ENCODE measurements around the gene PDSS1. TPM values are rescaled to one million over a fixed set of nuclear protein-coding genes. Genes with fewer than 3 reads are reported as not detected.

The PDSS1 gene
- polyA plus RNA-seq, 1 of the 3 experiments (the other 2 are of a cell fraction) = 14.9 TPM

- CTCF ChIA-PET = interaction anchor here (0.6 to 7.9 kb wide), 24 partner anchors 8 to 693 kb away, joined by 3 to 143 read pairs (median 7); partner anchors contain the start of gene ABI1
- POLR2A ChIA-PET = interaction anchor here (1.0 kb wide), 1 partner anchor 134 kb away, joined by 3 read pairs; the partner anchor contains the start of gene ABI1
These were observed 29.5 kb downstream of the PDSS1 start for GRCh38 chr10:26727005-26727404.

GRCh38 chr10:26728957-26729356 lies 31.5 kb downstream of the PDSS1 start:
- Histone ChIP-seq H3K9ac (no peak overlapping the region), H3K4me3 (ENCODE audit: low read depth in 2 of 2, low read length in 1 of 2) (no peak overlapping the region), H3K4me1 (ENCODE audit: control insufficient read depth in 1 of 2, insufficient read depth in 2 of 2, low read depth in 1 of 2, low read length in 1 of 2) (no peaks in the 10 kb centered on the region), H3K9me2 (no peaks in the 10 kb centered on the region), H3K9me3 (no peaks in the 10 kb centered on the region), H3K79me2 (ENCODE audit: insufficient read depth) (no peaks in the 10 kb centered on the region), H3K36me3 (replicated peaks in 1 of 2; ENCODE audit: control insufficient read depth in 1 of 2, insufficient read depth in 2 of 2, low read length in 1 of 2) (peaks cover 18 to 32% of the 10 kb centered on the region in 2 experiments), H3K27ac (ENCODE audit: low read depth in 2 of 2, low read length in 1 of 2) (no peak overlapping the region), H3K27me3 (ENCODE audit: insufficient read depth) (no peaks in the 10 kb centered on the region), H3K4me2 (no peak overlapping the region), H2AFZ (ENCODE audit: low read depth) (no peak overlapping the region), H3F3A (replicated peaks; ENCODE audit: insufficient read depth) (peaks cover 7% of the 10 kb centered on the region), H4K20me1 (ENCODE audit: insufficient read depth) (no peaks in the 10 kb centered on the region)
- DNase-seq = no peak
- TF ChIP-seq JUND (IDR thresholded peaks at IDR 0.05) (no peak), TCF12 (IDR thresholded peaks at IDR 0.05) (no peak), NFIC (IDR thresholded peaks at IDR 0.05; ENCODE audit: borderline replicate concordance) (no peak), FOXJ3 (CRISPR knock-in tag; IDR thresholded peaks at IDR 0.05) (no peak), MXI1 (IDR thresholded peaks at IDR 0.05; ENCODE audit: low read depth, low read length) (no peak), RCOR1 (IDR thresholded peaks at IDR 0.05; ENCODE audit: low read length) (no peak), CTCF (IDR thresholded peaks at IDR 0.05) (0 out of 2 replicates have a peak, but pooled peaks have one; percentile 20), IRF3 (IDR thresholded peaks at IDR 0.05; ENCODE audit: low read depth, low read length) (no peak), SMC3 (IDR thresholded peaks at IDR 0.05; ENCODE audit: low read depth, low read length) (no peak)
- 96% methylated on average over 7 of the region's 7 CpGs for WGBS (ENCODE audit: low lambda C conversion rate)
- ChIA-PET POLR2A (no interaction called here), CTCF (interaction anchor here (7.9 kb wide), 1 partner anchor 151 kb away, joined by 143 read pairs; no protein-coding TSS in a partner anchor)

More at GRCh38 chr10:26727005-26727404, 29.5 kb downstream of the PDSS1 start:
- H4K20me1 ChIP-seq (ENCODE audit: insufficient read depth) = no peaks in the 10 kb centered on the region
- peaks cover 7% of the 10 kb centered on the region for H3F3A ChIP-seq (replicated peaks; ENCODE audit: insufficient read depth)
- WGBS (ENCODE audit: low lambda C conversion rate) = 88% methylated on average over 1 of the region's 1 CpG
- H3K4me1 ChIP-seq (ENCODE audit: control insufficient read depth in 1 of 2, insufficient read depth in 2 of 2, low read depth in 1 of 2, low read length in 1 of 2) = no peaks in the 10 kb centered on the region
- H3K9me2 ChIP-seq = no peaks in the 10 kb centered on the region
- no peak for DNase-seq
- H2AFZ ChIP-seq (ENCODE audit: low read depth) = no peak overlapping the region
- TF ChIP-seq RAD21 (IDR thresholded peaks at IDR 0.05; ENCODE audit: low read length) (no peak), SMC3 (IDR thresholded peaks at IDR 0.05; ENCODE audit: low read depth, low read length) (no peak)
- no peaks in the 10 kb centered on the region for H3K27me3 ChIP-seq (ENCODE audit: insufficient read depth)
- H3K4me3 ChIP-seq (ENCODE audit: low read depth in 2 of 2, low read length in 1 of 2) = no peak overlapping the region
- H3K79me2 ChIP-seq (ENCODE audit: insufficient read depth) = no peaks in the 10 kb centered on the region
- H3K27ac ChIP-seq (ENCODE audit: low read depth in 2 of 2, low read length in 1 of 2) = no peak overlapping the region
- H3K4me2 ChIP-seq = no peak overlapping the region
- peaks cover 18 to 31% of the 10 kb centered on the region in 2 experiments for H3K36me3 ChIP-seq (replicated peaks in 1 of 2; ENCODE audit: control insufficient read depth in 1 of 2, insufficient read depth in 2 of 2, low read length in 1 of 2)
- no peaks in the 10 kb centered on the region for H3K9me3 ChIP-seq
- no peak overlapping the region for H3K9ac ChIP-seq

Measured in SK-N-SH (cell line).